SU-DHL-6 (cell line): ENCODE data around the gene ATP10A.

ENCODE experiments used
- H2AFZ ChIP-seq: fragments of 200-600 bp; sonication (generic); 2 replicates; pipeline ENCODE4 v1.6.1; 2014; ENCODE audit warnings: low read depth, mild to moderate bottlenecking, moderate library complexity, mixed read lengths, antibody characterized with exemption, low read length; ENCODE audit not compliant: severe bottlenecking
- H3F3A ChIP-seq: fragments of 200-600 bp; shearing (Covaris generic); 2 replicates; pipeline ENCODE4 v1.6.0; 2016; ENCODE audit warnings: antibody characterized with exemption, mild to moderate bottlenecking; ENCODE audit not compliant: insufficient read depth
- H3K27ac ChIP-seq: fragments of 200-600 bp; sonication (generic); 2 replicates; pipeline ENCODE4 v1.5.1; 2016; ENCODE audit warnings: low read depth, mild to moderate bottlenecking, low read length, moderate library complexity, mixed read lengths
- H3K27me3 ChIP-seq: fragments of 200-600 bp; sonication (generic), shearing (Covaris generic); 2 replicates; pipeline ENCODE4 v1.6.0; 2014; ENCODE audit warnings: mild to moderate bottlenecking, low read length
- H3K36me3 ChIP-seq: fragments of 200-600 bp; sonication (generic); 2 replicates; pipeline ENCODE4 v1.6.1; 2014; ENCODE audit warnings: mild to moderate bottlenecking, low read length, mixed read lengths
- H3K4me2 ChIP-seq: fragments of 300-600, 200-600 bp; shearing (Covaris generic), sonication (generic); 2 replicates; pipeline ENCODE4 v1.6.0; 2014; ENCODE audit warnings: low read length, low read depth, mild to moderate bottlenecking; ENCODE audit not compliant: poor library complexity, severe bottlenecking
- H3K4me3 ChIP-seq: fragments of 200-600 bp; sonication (generic); 2 replicates; pipeline ENCODE4 v1.5.1; 2014; ENCODE audit warnings: antibody characterized with exemption, low read length, mild to moderate bottlenecking, mixed read lengths; ENCODE audit not compliant: insufficient read depth, poor library complexity, severe bottlenecking
- H3K79me2 ChIP-seq: fragments of 200-600 bp; sonication (generic); 2 replicates; pipeline ENCODE4 v1.6.1; 2014; ENCODE audit warnings: mild to moderate bottlenecking, low read length, moderate library complexity; ENCODE audit not compliant: insufficient read depth
- H3K9ac ChIP-seq: fragments of 200-600 bp; sonication (generic); 2 replicates; pipeline ENCODE4 v1.7.0; 2014; ENCODE audit warnings: mild to moderate bottlenecking, low read length
- H3K9me2 ChIP-seq: fragments of 200-600 bp; sonication (generic); replicated peaks from 2 replicates; pipeline ENCODE4 v1.6.1; 2014; ENCODE audit warnings: low read length; ENCODE audit not compliant: insufficient read depth
- H3K9me3 ChIP-seq: fragments of 200-600 bp; sonication (generic); 2 replicates; pipeline ENCODE4 v1.6.1; 2014; ENCODE audit warnings: low read length, mixed read lengths; ENCODE audit not compliant: insufficient read depth
- H4K20me1 ChIP-seq: fragments of 200-600 bp; sonication (generic); 2 replicates; pipeline ENCODE4 v1.6.1; 2014; ENCODE audit warnings: low read depth, mild to moderate bottlenecking, antibody characterized with exemption, low read length, moderate library complexity, mixed read lengths
- EZH2phosphoT487 ChIP-seq: fragments of 200-600 bp; sonication (generic), shearing (Covaris generic); conservative IDR thresholded peaks from 2 replicates; pipeline ENCODE4 v1.6.1; 2018; ENCODE audit warnings: mild to moderate bottlenecking, antibody characterized with exemption, low read length, moderate library complexity, mixed read lengths
- TF ChIP-seq, protein P1 (sequence below): fragments of 200-600 bp; sonication (generic); IDR thresholded peaks from one replicate; pipeline ENCODE4 v1.5.1; 2017; ENCODE audit warnings: antibody characterized with exemption, mild to moderate bottlenecking, low read length, moderate library complexity; ENCODE audit not compliant: insufficient read depth, poor library complexity, severe bottlenecking

The ATP10A gene

DNA sequence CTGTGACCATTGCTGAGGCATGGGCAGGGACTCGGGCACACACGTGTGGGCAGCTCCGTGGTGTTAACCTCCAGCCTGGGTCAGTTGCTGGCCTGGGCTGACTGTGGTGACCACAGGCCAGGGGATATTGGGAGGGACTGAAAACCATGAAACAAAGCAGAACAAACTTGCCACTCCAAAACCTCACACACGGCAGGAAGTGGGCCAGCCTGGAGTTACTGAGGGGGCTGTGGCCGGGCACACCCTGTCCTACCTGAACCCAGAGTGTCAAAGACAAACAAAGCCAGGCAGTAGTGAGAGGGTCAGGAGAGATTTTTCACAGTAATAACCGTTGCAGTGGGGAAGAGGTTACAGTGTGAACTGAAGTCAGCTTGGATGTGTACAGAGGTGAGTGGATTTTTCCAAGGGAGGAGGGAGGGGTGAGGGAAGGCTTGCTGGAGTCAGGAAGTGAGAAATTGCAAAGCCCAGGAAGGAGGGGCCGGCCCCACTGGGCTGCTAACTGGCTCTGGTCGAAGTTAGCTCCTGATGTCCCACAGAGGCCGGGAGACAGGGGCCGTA lies 40.0 kb upstream of the ATP10A start:
- no peak overlapping the region for H2AFZ ChIP-seq
- no peak overlapping the region for H3K4me2 ChIP-seq

DNA sequence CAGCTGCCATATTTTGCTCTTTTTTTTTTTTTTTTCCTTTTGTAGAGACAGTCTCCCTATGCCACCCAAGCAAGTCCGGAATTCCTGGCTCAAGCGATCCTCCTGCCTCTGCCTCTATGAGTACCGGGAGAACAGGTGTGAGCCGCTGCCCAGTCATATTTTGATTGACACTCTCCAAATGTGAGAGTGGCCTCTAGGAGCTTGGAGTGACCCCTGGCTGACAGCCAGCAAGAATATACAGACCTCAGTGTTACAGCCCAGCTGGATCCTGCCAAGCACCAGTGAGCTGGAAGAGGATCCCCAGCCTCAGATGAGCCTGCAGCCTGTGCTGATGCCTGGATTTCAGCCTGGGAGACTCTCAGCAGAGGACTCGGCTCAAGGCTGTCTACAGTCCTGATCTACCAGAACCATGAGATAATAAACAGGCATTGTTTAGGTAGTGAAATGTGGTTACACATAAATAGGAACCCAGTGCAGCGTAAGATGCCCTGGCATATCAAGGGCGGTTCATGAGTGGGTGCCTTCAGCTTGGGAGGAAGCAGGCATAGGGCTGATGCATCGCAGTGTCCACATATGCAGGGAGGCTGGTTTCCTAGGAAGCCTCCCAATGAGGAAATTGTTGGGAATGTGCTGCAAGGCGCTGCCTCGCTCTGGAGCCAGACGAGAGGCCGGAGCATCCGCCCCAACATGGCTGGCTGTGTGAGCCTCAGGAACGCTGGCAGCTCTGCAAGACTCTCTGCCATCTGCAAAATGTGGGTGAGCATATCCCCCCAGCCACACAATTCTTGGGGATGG lies 38.9 kb upstream of the ATP10A start:
- Histone ChIP-seq H4K20me1 (no peaks in the 10 kb centered on the region), H3K27ac (no peak overlapping the region), H3K9ac (no peak overlapping the region), H3K4me2 (no peak overlapping the region), H3K36me3 (no peaks in the 10 kb centered on the region), H2AFZ (no peak overlapping the region), H3K27me3 (no peaks in the 10 kb centered on the region), H3F3A (no peaks in the 10 kb centered on the region), H3K9me2 (no peaks in the 10 kb centered on the region), H3K9me3 (no peaks in the 10 kb centered on the region), H3K4me3 (no peak overlapping the region), H3K79me2 (no peaks in the 10 kb centered on the region)
- TF ChIP-seq EZH2phosphoT487: no peak
- TF ChIP-seq, protein P1, sequence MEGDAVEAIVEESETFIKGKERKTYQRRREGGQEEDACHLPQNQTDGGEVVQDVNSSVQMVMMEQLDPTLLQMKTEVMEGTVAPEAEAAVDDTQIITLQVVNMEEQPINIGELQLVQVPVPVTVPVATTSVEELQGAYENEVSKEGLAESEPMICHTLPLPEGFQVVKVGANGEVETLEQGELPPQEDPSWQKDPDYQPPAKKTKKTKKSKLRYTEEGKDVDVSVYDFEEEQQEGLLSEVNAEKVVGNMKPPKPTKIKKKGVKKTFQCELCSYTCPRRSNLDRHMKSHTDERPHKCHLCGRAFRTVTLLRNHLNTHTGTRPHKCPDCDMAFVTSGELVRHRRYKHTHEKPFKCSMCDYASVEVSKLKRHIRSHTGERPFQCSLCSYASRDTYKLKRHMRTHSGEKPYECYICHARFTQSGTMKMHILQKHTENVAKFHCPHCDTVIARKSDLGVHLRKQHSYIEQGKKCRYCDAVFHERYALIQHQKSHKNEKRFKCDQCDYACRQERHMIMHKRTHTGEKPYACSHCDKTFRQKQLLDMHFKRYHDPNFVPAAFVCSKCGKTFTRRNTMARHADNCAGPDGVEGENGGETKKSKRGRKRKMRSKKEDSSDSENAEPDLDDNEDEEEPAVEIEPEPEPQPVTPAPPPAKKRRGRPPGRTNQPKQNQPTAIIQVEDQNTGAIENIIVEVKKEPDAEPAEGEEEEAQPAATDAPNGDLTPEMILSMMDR: no peak

More for the DNA sequence above, 40.0 kb upstream of the ATP10A start:
- H3K79me2 ChIP-seq: no peaks in the 10 kb centered on the region
- no peaks in the 10 kb centered on the region for H3K27me3 ChIP-seq
- no peak for TF ChIP-seq EZH2phosphoT487
- TF ChIP-seq, protein P1: no peak
- no peaks in the 10 kb centered on the region for H3F3A ChIP-seq
- no peak overlapping the region for H3K4me3 ChIP-seq
- H3K9ac ChIP-seq: no peak overlapping the region
- no peak overlapping the region for H3K27ac ChIP-seq
- H3K9me3 ChIP-seq: no peaks in the 10 kb centered on the region
- no peaks in the 10 kb centered on the region for H4K20me1 ChIP-seq
- H3K9me2 ChIP-seq: no peaks in the 10 kb centered on the region
- H3K36me3 ChIP-seq: no peaks in the 10 kb centered on the region

DNA sequence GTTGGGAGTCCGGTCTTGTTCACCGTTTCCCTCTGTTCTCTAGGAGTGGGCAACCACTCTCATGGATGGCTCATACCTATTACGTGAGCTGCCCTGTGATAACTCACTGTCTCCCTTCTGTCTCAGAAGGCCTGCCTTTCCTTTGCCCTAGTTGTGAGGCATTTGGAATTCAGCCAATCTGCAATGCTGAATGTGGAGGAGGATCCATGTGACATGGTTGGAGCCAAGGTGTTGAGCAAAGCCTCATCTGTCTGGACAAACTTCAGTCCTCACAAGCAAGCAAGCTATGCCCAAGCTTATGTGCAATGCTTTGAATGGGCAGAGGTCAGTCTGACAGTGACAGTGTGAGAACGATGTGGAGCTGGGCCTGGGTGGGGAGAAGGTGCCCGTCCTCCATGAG lies 37.8 kb upstream of the ATP10A start:
- Histone ChIP-seq H3K9me2 (no peaks in the 10 kb centered on the region), H3K4me3 (no peak overlapping the region), H3K9ac (no peak overlapping the region), H4K20me1 (no peaks in the 10 kb centered on the region), H3K79me2 (no peaks in the 10 kb centered on the region), H3F3A (no peaks in the 10 kb centered on the region), H2AFZ (no peak overlapping the region), H3K9me3 (no peaks in the 10 kb centered on the region), H3K36me3 (no peaks in the 10 kb centered on the region), H3K27me3 (no peaks in the 10 kb centered on the region), H3K4me2 (no peak overlapping the region), H3K27ac (no peak overlapping the region)
- TF ChIP-seq, protein P1: no peak
- no peak for TF ChIP-seq EZH2phosphoT487
